ENCODE data around the gene IGFLR1. TPM values are rescaled to one million over a fixed set of nuclear protein-coding genes. Genes with fewer than 3 reads are reported as not detected.

IGFLR1 gene
- total RNA-seq, 2 donors from 2014 or later: 5.4 to 6.9 TPM

GRCh38 chr19:35759697-35760096 is 17.4 kb upstream of the IGFLR1 start:
- Histone ChIP-seq H3K9ac (ENCODE audit: low read depth in 2 of 2, low read length in 2 of 2) (no peak overlapping the region), H3K27me3 (no peaks in the 10 kb centered on the region), H3K4me1 (no peaks in the 10 kb centered on the region), H3K9me3 (no peaks in the 10 kb centered on the region), H3K4me3 (no peak overlapping the region), H3K27ac (no peak overlapping the region), H3K36me3 (no peaks in the 10 kb centered on the region)
- intact Hi-C loops (cut with DNase I): no loop called here
- no peak for DNase-seq
- TF ChIP-seq CTCF (IDR thresholded peaks at IDR 0.05): no peak

GRCh38 chr19:35757749-35758608 is 15.7 kb upstream of the IGFLR1 start, which contains the start of gene PROSER3:
TSS of gene PROSER3 (plus strand) at chr19:35758176. CDS start at chr19:35758216, 40 bp downstream.
- H3K27me3 ChIP-seq: no peaks in the 10 kb centered on the region
- intact Hi-C loops (cut with DNase I): no loop called here
- peak within 1 kb of the TSS; percentile 82 to 97 for H3K9ac ChIP-seq (ENCODE audit: low read depth in 2 of 2, low read length in 2 of 2)
- no peak for TF ChIP-seq CTCF (IDR thresholded peaks at IDR 0.05)
- no peaks in the 10 kb centered on the region for H3K9me3 ChIP-seq
- H3K27ac ChIP-seq: peak within 1 kb of the TSS; percentile 80
- DNase-seq: peak; percentile 98
- peaks cover 5% of the 10 kb centered on the region for H3K36me3 ChIP-seq
- no peaks in the 10 kb centered on the region for H3K4me1 ChIP-seq
- peak within 1 kb of the TSS; percentile 74 for H3K4me3 ChIP-seq

GRCh38 chr19:35757231-35757748 is 15.0 kb upstream of the IGFLR1 start:
- Histone ChIP-seq H3K9me3 (no peaks in the 10 kb centered on the region), H3K27ac (peak overlapping the region; percentile 72), H3K4me1 (no peaks in the 10 kb centered on the region), H3K4me3 (peak overlapping the region; percentile 74), H3K36me3 (peaks cover 5% of the 10 kb centered on the region), H3K27me3 (no peaks in the 10 kb centered on the region), H3K9ac (ENCODE audit: low read depth in 2 of 2, low read length in 2 of 2) (peak overlapping the region; percentile 56 to 73)
- TF ChIP-seq CTCF (IDR thresholded peaks at IDR 0.05): no peak
- intact Hi-C loops (cut with DNase I): no loop called here
- DNase-seq: peak; percentile 70

GRCh38 chr19:35756377-35757230 is 14.4 kb upstream of the IGFLR1 start, which contains the start of gene HSPB6:
TSS of gene HSPB6 (minus strand) at chr19:35757029. CDS start at chr19:35757008, 21 bp downstream.
- DNase-seq: peak; percentile 51
- H3K9ac ChIP-seq (ENCODE audit: low read depth in 2 of 2, low read length in 2 of 2): peak within 1 kb of the TSS; percentile 56 to 73
- H3K4me1 ChIP-seq: no peaks in the 10 kb centered on the region
- no peaks in the 10 kb centered on the region for H3K9me3 ChIP-seq
- H3K27ac ChIP-seq: peak within 1 kb of the TSS; percentile 72
- no peaks in the 10 kb centered on the region for H3K27me3 ChIP-seq
- H3K36me3 ChIP-seq: peaks cover 5% of the 10 kb centered on the region
- peak within 1 kb of the TSS; percentile 74 for H3K4me3 ChIP-seq
- intact Hi-C loops (cut with DNase I): no loop called here
- TF ChIP-seq CTCF (IDR thresholded peaks at IDR 0.05): no peak
